OCI-LY7 (cell line): ENCODE results near the gene SLC2A4. TPM values are rescaled to one million over a fixed set of nuclear protein-coding genes. Genes with fewer than 3 reads are reported as not detected.

Source experiments
- BruUV-seq: library from RNA; stranded (reverse); fragments of 400-500 nt; replicated peaks from 2 replicates; lab custom pipeline; 2021; lab: Mats Ljungman, UMichigan
- CTCF ChIA-PET: fragments of 300-600 bp; sonication (Branson Sonifier 250); formaldehyde crosslinking; loops from one replicate; lab custom pipeline; 2022; ENCODE audit warnings: antibody characterized with exemption; ENCODE audit not compliant: unreplicated experiment; lab: Charles Lee
- POLR2A ChIA-PET: fragments of 300-600 bp; sonication (Branson Sonifier 250); formaldehyde crosslinking; loops from one replicate; lab custom pipeline; 2022; ENCODE audit warnings: antibody characterized with exemption; lab: Charles Lee
- DNase-seq: peaks from one replicate; pipeline ENCODE4 v3.0.0-alpha.2; 2015; ENCODE audit warnings: low spot score
- H2AFZ ChIP-seq: fragments of 200-600 bp; sonication (generic), shearing (Covaris generic); 2 replicates; pipeline ENCODE4 v1.6.1; 2014; ENCODE audit warnings: mild to moderate bottlenecking, antibody characterized with exemption, low read length, moderate library complexity
- H3K27ac ChIP-seq: fragments of 200-600 bp; sonication (generic); 2 replicates; pipeline ENCODE4 v1.5.1; 2014; ENCODE audit warnings: mixed run types, low read depth, mild to moderate bottlenecking, moderate library complexity, low read length, inconsistent platforms; ENCODE audit not compliant: poor library complexity, severe bottlenecking
- H3K36me3 ChIP-seq: fragments of 200-600 bp; sonication (generic); 2 replicates; pipeline ENCODE4 v1.6.1; 2014; ENCODE audit warnings: mild to moderate bottlenecking, antibody characterized with exemption, low read length, moderate library complexity, mixed read lengths; ENCODE audit not compliant: insufficient read depth
- H3K4me1 ChIP-seq: fragments of 200-600 bp; sonication (generic); 2 replicates; pipeline ENCODE4 v1.5.1; 2014; ENCODE audit warnings: mild to moderate bottlenecking, low read length; ENCODE audit not compliant: insufficient read depth, poor library complexity, severe bottlenecking
- H3K4me2 ChIP-seq: fragments of 200-600 bp; sonication (generic); 2 replicates; pipeline ENCODE4 v1.6.1; 2014; ENCODE audit warnings: mild to moderate bottlenecking, low read length
- H3K4me3 ChIP-seq: fragments of 200-600 bp; sonication (generic); 2 replicates; pipeline ENCODE4 v1.5.1; 2014; ENCODE audit warnings: mild to moderate bottlenecking, low read depth, low read length; ENCODE audit not compliant: poor library complexity, severe bottlenecking
- H3K79me2 ChIP-seq: fragments of 200-600 bp; sonication (generic); 2 replicates; pipeline ENCODE4 v1.6.1; 2016; ENCODE audit warnings: low read depth, mild to moderate bottlenecking, low read length, moderate library complexity, mixed read lengths; ENCODE audit not compliant: insufficient read depth
- H3K9me2 ChIP-seq: fragments of 200-600 bp; sonication (generic); 2 replicates; pipeline ENCODE4 v1.6.1; 2016; ENCODE audit warnings: mild to moderate bottlenecking, low read length, mixed read lengths; ENCODE audit not compliant: insufficient read depth
- H3K9me3 ChIP-seq: fragments of 200-600 bp; sonication (generic); 2 replicates; pipeline ENCODE4 v1.6.1; 2014; ENCODE audit warnings: mild to moderate bottlenecking, mixed run types, low read length, mixed read lengths
- H4K20me1 ChIP-seq: fragments of 200-600 bp; sonication (generic); 2 replicates; pipeline ENCODE4 v1.6.1; 2014; ENCODE audit warnings: mild to moderate bottlenecking, antibody characterized with exemption, low read length, moderate library complexity, mixed read lengths; ENCODE audit not compliant: insufficient read depth
- CTCF ChIP-seq: fragments of 200-600 bp; sonication (generic); conservative IDR thresholded peaks from 2 replicates; pipeline ENCODE4 v1.5.1; 2014; ENCODE audit warnings: mild to moderate bottlenecking, antibody characterized with exemption, low read length, moderate library complexity, mixed read lengths
- EZH2phosphoT487 ChIP-seq: fragments of 200-600 bp; sonication (generic); IDR thresholded peaks from 2 replicates; pipeline ENCODE4 v1.6.1; 2018; ENCODE audit warnings: low read depth, borderline replicate concordance, mild to moderate bottlenecking, mixed run types, antibody characterized with exemption, low read length, moderate library complexity, mixed read lengths
- intact Hi-C: fragments of 100-400 bp; cut with micrococcal nuclease; formaldehyde crosslinking; loops from one replicate; pipeline ENCODE4 v1.10.0; 2022; ENCODE audit not compliant: unreplicated experiment
- total RNA-seq, 2 experiments: library from RNA; depleted of rRNA in 1 of 2; stranded (reverse); fragments of >200 nt in 1 of 2; shearing (Covaris generic) in 1 of 2; gene quantifications; 2 replicates each; pipeline ENCODE4 v1.2.3, GENCODE V29; 2014 to 2022

Gene SLC2A4
- total RNA-seq, 2 experiments from 2014 or later = 0.61 to 0.63 TPM

DNA sequence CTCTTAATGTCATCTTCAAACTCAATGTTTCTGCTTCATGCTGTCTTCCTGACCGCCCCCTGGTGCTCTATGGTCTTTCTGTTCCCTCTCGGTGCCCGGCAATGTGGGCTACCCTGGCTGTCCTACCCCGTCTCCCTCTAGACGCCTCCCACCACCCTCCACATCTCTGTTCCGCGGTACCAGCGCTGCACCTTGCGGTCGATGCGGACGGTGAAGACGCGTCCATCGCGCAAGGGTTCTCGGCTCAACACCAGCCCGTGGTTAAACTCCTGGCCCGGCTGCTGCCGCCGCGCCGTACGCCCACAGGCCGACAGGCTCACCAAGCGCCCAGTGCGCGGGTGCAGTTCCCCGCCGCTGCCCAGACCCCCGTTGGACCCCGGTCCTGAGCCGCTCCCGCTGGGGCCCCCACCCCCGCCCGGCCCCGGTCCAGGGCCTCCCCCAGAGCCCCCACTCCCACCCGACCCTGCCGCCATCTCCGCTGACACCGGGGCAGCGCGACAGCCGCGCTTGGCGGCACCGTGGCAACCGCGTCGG is 47.4 kb downstream of the SLC2A4 start, which contains the start of gene NEURL4:
TSS of gene NEURL4 (minus strand) at position 496 of the 534 bp plus-strand sequence. CDS start at position 473, 23 bp downstream.
- H3K9me3 ChIP-seq = no peaks in the 10 kb centered on the region
- no TSS peak for BruUV-seq
- peak; percentile 46 for DNase-seq
- no peaks in the 10 kb centered on the region for H3K9me2 ChIP-seq
- H3K79me2 ChIP-seq = peaks cover 19% of the 10 kb centered on the region; the same call in 1 of the 2 replicates
- peak within 1 kb of the TSS; percentile 82 for H3K4me3 ChIP-seq
- peak within 1 kb of the TSS; percentile 98 for H3K4me2 ChIP-seq
- CTCF ChIA-PET = interaction anchor here (0.9 to 1.2 kb wide), 2 partner anchors 9 to 16 kb away, joined by 4 read pairs; no protein-coding TSS in a partner anchor
- peak within 1 kb of the TSS; percentile 38; the same call in 1 of the 2 replicates for H2AFZ ChIP-seq
- POLR2A ChIA-PET = interaction anchor here (0.6 to 2.0 kb wide), 11 partner anchors 8 to 157 kb away, joined by 3 to 12 read pairs (median 4); partner anchors contain the start of gene ACAP1
- H3K27ac ChIP-seq = peak within 1 kb of the TSS; percentile 96
- intact Hi-C loops = loop anchor here (1.0 to 2.0 kb wide), 3 partner anchors 22 to 78 kb away; partner anchors contain the start of genes CTDNEP1 and EIF5A
- H3K36me3 ChIP-seq = peaks cover 30% of the 10 kb centered on the region
- no peaks in the 10 kb centered on the region for H4K20me1 ChIP-seq
- TF ChIP-seq EZH2phosphoT487 (no peak), CTCF (peak; percentile 37)
- H3K4me1 ChIP-seq = peaks cover 42% of the 10 kb centered on the region

DNA sequence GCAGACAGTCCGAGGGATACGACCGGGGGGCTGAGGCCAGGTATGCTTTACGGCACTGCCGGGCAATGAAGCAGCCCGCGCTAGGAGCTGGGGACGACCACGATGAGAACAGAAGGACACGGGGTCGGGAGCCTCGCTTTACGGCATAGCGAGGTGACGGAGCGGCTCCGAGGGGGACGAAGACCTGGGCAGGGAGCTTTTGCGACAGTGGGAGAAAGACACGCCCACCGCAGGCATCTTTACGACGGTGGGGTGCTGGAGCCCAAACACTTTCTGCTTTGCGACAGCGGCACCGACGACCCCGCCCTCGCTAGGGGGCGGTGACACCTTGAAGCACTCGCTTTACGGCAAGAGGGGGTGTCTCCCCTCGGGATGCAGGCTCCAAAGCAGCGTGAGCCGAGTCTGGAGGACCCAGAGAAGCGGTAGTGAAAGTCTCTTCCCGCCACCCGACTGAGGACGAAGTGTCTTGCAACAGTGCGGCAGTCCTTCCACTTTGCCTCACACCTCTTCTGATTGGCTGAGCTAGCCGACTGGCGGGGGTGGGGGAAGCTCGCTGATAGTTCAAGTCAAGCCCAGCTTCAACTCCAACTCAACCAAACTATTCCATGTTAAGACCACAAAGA is 48.0 kb downstream of the SLC2A4 start:
- Histone ChIP-seq H3K4me2 (peak overlapping the region; percentile 98), H3K4me3 (peak overlapping the region; percentile 82), H3K9me2 (no peaks in the 10 kb centered on the region), H2AFZ (peak overlapping the region; percentile 38; the same call in 1 of the 2 replicates), H3K4me1 (peaks cover 42% of the 10 kb centered on the region), H4K20me1 (no peaks in the 10 kb centered on the region), H3K9me3 (no peaks in the 10 kb centered on the region), H3K79me2 (peaks cover 19% of the 10 kb centered on the region; the same call in 1 of the 2 replicates), H3K36me3 (peaks cover 24% of the 10 kb centered on the region), H3K27ac (peak overlapping the region; percentile 96)
- BruUV-seq = no TSS peak
- POLR2A ChIA-PET = interaction anchor here (0.5 to 2.8 kb wide), 16 partner anchors 8 to 1755 kb away, joined by 3 to 12 read pairs (median 4); partner anchors contain the start of genes GPS2 and TMEM256
- intact Hi-C loops = loop anchor here (1.0 to 2.0 kb wide), 3 partner anchors 22 to 78 kb away; partner anchors contain the start of genes CTDNEP1 and EIF5A
- DNase-seq = peak; percentile 100
- CTCF ChIA-PET = interaction anchor here (0.8 to 1.6 kb wide), 5 partner anchors 8 to 107 kb away, joined by 3 to 6 read pairs (median 4); partner anchors contain the start of gene TMEM102
- TF ChIP-seq CTCF (no peak), EZH2phosphoT487 (no peak)
